Lower lobe of right lung (tissue), 2 donors: ENCODE data around the gene SH3BP1. TPM values are rescaled to one million over a fixed set of nuclear protein-coding genes. Genes with fewer than 3 reads are reported as not detected.

Experiments
- ATAC-seq, 2 donors: fragments of 200-7000 bp; cut with Tn5 transposase; one replicate each; pipeline ENCODE4 v1.9.1; 2020 to 2022; ENCODE audit warnings: mild to moderate bottlenecking in 2 of 2, moderate library complexity in 2 of 2
- DNase-seq: peaks from one replicate; pipeline ENCODE4 v3.0.0-alpha.2; 2020
- H3K27ac ChIP-seq: fragments of 200-600 bp; one replicate; pipeline ENCODE4 v1.8.0; 2022
- H3K27me3 ChIP-seq: fragments of 200-600 bp; one replicate; pipeline ENCODE4 v1.8.0; 2022; ENCODE audit warnings: low read depth
- H3K36me3 ChIP-seq: fragments of 200-600 bp; one replicate; pipeline ENCODE4 v1.8.0; 2022; ENCODE audit warnings: mild to moderate bottlenecking
- H3K4me1 ChIP-seq: fragments of 200-600 bp; one replicate; pipeline ENCODE4 v1.8.0; 2022
- H3K4me3 ChIP-seq: fragments of 200-600 bp; one replicate; pipeline ENCODE4 v1.8.0; 2022; ENCODE audit warnings: mild to moderate bottlenecking
- H3K9me3 ChIP-seq: fragments of 200-600 bp; one replicate; pipeline ENCODE4 v1.8.0; 2022
- CTCF ChIP-seq: fragments of 200-600 bp; IDR thresholded peaks from one replicate; pipeline ENCODE4 v1.8.0; 2022; ENCODE audit warnings: antibody characterized with exemption, mild to moderate bottlenecking
- intact Hi-C: fragments of 100-400 bp; cut with DNase I; formaldehyde crosslinking; loops from one replicate; pipeline ENCODE4 v1.11.0; 2022
- total RNA-seq: library from RNA; stranded (reverse); fragmentation: NEBNext Ultra II Directional; extraction: Animal tissue kit (Norgen Biotek cat#: 25700); gene quantifications from one replicate; pipeline ENCODE4 v1.2.1, GENCODE V29; 2021
- donor health status: DM: no; HTN: yes; CAD: no; lungs with severe emphysema.

Gene SH3BP1
- total RNA-seq, 1 donor from 2014 or later, result 34.8 TPM

- peak; percentile 89 for DNase-seq
- peak; percentile 41 for TF ChIP-seq CTCF
- ATAC-seq, result peak; percentile 78 to 85
- H3K36me3 ChIP-seq, result peaks cover 38% of the 10 kb centered on the region
- peak overlapping the region; percentile 84 for H3K27ac ChIP-seq
- no peaks in the 10 kb centered on the region for H3K27me3 ChIP-seq
- H3K4me1 ChIP-seq, result peaks cover 65% of the 10 kb centered on the region
- H3K4me3 ChIP-seq, result peak overlapping the region; percentile 20
- intact Hi-C loops, result no loop called here
- no peaks in the 10 kb centered on the region for H3K9me3 ChIP-seq
Observed at GRCh38 chr22:37633625-37634416, 5.6 kb upstream of the SH3BP1 start.

- H3K9me3 ChIP-seq, result no peaks in the 10 kb centered on the region
- intact Hi-C loops, result no loop called here
- H3K4me1 ChIP-seq, result peaks cover 70% of the 10 kb centered on the region
- H3K27me3 ChIP-seq, result no peaks in the 10 kb centered on the region
- peak overlapping the region; percentile 84 for H3K27ac ChIP-seq
- DNase-seq, result no peak
- H3K4me3 ChIP-seq, result peak overlapping the region; percentile 20
- peak in 1 of 2 donors; percentile 0 for ATAC-seq
- no peak for TF ChIP-seq CTCF
- peaks cover 31% of the 10 kb centered on the region for H3K36me3 ChIP-seq
Observed at GRCh38 chr22:37634417-37634924, 5.0 kb upstream of the SH3BP1 start.

- ATAC-seq (no peak), DNase-seq (no peak)
- no peak for TF ChIP-seq CTCF
- H3K4me1 ChIP-seq, result peaks cover 74% of the 10 kb centered on the region
- no peaks in the 10 kb centered on the region for H3K9me3 ChIP-seq
- H3K27me3 ChIP-seq, result no peaks in the 10 kb centered on the region
- peak overlapping the region; percentile 84 for H3K27ac ChIP-seq
- no peak overlapping the region for H3K4me3 ChIP-seq
- intact Hi-C loops, result no loop called here
- peaks cover 25% of the 10 kb centered on the region for H3K36me3 ChIP-seq
Observed at GRCh38 chr22:37635157-37635556, 4.3 kb upstream of the SH3BP1 start.

GRCh38 chr22:37636186-37636948 is 3.1 kb upstream of the SH3BP1 start:
- H3K4me3 ChIP-seq, result no peak overlapping the region
- no peak for ATAC-seq

GRCh38 chr22:37636949-37637273 is 2.6 kb upstream of the SH3BP1 start:
- TF ChIP-seq CTCF, result no peak
- intact Hi-C loops, result no loop called here
- peaks cover 91% of the 10 kb centered on the region for H3K4me1 ChIP-seq
- H3K4me3 ChIP-seq, result no peak overlapping the region
- no peak for ATAC-seq
- no peak for DNase-seq
- H3K36me3 ChIP-seq, result peaks cover 8% of the 10 kb centered on the region
- no peaks in the 10 kb centered on the region for H3K9me3 ChIP-seq
- peak overlapping the region; percentile 36 for H3K27ac ChIP-seq
- H3K27me3 ChIP-seq, result no peaks in the 10 kb centered on the region

More at GRCh38 chr22:37636186-37636948, 3.1 kb upstream of the SH3BP1 start:
- H3K27me3 ChIP-seq, result no peaks in the 10 kb centered on the region
- TF ChIP-seq CTCF, result no peak
- no peaks in the 10 kb centered on the region for H3K9me3 ChIP-seq
- peaks cover 14% of the 10 kb centered on the region for H3K36me3 ChIP-seq
- intact Hi-C loops, result no loop called here
- no peak for DNase-seq
- peak overlapping the region; percentile 36 for H3K27ac ChIP-seq
- peaks cover 86% of the 10 kb centered on the region for H3K4me1 ChIP-seq
